GM18505 (cell line): ENCODE measurements around the gene WDTC1.

ENCODE experiments used
- ATAC-seq: cut with Tn5 transposase; IDR thresholded peaks from one replicate; pipeline ENCODE4 v1.9.1; 2021; ENCODE audit not compliant: unreplicated experiment
- POLR2A ChIP-seq: IDR thresholded peaks from 4 replicates; pipeline ENCODE4 v1.6.1; 2011; ENCODE audit warnings: borderline replicate concordance; ENCODE audit not compliant: insufficient read depth, insufficient read length; ENCODE audit errors: extremely low read depth

Gene WDTC1

DNA sequence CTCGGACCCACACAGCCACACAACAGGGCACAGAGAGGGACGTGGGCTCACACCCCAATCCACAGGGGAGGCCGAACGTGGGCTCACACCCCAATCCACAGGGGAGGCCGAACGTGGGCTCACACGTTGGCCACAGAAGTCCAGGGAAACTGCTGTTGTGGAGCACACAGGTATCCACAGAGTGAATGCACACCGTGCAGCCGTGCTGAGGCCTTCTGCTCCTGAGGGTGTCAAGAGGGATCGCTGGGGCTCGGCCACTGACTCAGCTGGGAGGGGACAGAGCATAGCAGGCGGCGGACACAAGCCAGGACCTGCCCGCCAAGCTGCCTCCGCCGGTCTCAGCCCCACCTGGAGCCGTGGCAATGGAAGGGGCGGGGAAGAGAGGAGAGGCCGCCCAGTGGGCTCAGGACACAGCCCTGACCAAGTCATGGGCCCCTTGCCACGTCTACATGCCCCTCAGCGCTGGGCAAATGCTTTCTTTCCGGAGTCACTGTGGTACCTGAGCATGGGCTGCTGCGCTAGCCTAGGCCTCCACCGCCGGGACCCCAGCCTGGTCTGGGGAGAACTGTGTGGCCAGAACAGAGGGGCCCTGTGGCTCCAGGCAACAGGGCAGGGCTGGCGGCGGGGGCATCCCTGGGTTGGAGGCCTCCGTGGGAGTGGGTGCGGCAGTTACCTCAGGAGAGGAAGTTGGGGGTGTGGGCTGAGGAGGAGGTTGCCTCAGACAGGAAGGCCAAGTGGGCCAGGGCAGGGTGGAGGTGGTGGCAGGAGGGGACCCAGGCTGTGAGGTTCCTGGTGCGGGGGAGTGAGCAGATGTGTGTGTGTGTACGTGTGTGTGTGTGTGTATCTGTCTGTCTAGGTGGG lies 108.6 kb downstream of the WDTC1 start:
- ATAC-seq: peak; percentile 50
- TF ChIP-seq POLR2A: no peak

DNA sequence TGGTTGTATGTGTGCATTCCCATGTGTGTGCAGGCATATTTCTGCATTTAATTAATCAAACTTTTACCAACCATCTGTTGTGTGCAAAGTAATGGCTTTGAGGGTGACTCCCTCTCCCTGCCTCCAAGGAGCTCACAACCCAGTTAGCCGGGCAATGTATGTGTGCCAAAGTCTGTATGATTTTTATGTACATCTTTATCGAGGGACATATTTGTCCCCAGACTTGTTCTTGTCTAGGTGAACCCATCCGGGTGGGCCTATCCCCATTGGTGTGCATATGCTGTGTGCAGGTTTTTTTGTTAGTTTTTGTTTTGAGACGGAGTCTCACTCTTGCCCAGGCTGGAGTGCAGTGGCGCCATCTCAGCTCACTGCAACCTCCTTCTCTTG lies 109.2 kb downstream of the WDTC1 start:
- no peak for ATAC-seq
- no peak for TF ChIP-seq POLR2A

DNA sequence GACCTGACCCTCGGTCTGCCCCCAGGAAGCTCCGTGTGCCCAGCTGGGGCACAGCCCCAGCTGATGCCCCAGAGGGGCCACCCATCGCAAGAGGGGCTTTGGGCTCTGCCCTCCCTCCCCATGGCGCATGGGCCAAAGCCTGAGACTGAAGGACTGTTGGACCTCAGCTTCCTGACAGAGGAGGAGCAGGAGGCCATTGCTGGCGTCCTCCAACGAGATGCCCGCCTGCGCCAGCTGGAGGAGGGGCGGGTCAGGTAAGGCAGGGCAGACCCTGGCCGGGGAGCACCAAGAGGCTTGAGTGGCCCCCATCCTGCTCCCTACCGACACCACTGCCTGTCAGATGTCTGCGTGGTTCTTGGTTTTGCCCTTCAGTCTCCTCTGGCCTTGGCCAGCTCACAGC lies 110.8 kb downstream of the WDTC1 start:
- no peak for TF ChIP-seq POLR2A

DNA sequence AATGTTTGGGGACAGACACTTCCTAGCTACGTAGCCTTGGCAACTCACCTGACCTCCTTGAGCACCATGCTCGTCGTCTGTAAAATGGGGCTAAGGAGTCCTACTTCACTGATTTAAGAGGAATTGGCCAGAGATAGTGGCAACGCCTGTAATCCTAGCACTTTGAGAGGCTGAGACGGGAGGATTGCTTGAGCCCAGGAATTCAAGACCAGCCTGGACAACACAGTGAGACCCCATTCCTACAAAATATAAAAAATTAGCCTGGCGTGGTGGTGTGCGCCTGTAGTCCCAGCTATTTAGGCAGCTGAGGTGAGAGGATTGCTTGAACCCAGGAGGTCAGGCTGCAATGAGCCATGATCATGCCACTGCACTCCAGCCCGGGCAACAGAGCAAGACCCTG lies 111.9 kb downstream of the WDTC1 start:
- no peak for TF ChIP-seq POLR2A
- ATAC-seq: no peak

More for the DNA sequence above, 110.8 kb downstream of the WDTC1 start:
- ATAC-seq: no peak

DNA sequence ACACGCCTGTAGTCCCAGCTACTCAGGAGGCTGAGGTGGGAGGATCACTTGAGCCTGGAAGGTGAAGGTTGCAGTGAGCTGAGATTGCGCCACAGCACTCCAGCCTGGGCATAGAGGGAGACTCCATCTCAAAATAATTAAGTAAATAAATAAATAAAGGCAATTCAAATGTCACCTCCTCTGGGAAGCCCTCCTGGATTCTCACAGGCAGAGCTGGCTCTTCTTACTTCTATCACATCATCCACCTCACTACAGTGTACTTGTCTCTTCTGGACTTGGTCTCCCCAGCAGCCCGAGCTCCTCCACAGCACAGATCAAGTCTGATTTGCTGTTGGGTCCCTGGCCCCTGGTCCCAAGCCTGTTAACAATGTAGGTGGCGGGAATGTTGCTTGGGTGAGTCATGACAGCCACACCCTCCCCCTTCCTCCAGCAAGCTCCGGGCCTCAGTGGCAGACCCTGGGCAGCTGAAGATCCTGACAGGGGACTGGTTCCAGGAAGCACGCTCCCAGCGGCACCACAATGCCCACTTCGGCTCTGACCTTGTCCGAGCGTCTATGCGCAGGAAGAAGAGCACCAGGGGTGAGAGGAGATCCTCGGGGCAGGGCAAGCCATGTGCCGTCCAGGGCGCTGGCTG lies 112.7 kb downstream of the WDTC1 start:
- no peak for TF ChIP-seq POLR2A
- no peak for ATAC-seq

DNA sequence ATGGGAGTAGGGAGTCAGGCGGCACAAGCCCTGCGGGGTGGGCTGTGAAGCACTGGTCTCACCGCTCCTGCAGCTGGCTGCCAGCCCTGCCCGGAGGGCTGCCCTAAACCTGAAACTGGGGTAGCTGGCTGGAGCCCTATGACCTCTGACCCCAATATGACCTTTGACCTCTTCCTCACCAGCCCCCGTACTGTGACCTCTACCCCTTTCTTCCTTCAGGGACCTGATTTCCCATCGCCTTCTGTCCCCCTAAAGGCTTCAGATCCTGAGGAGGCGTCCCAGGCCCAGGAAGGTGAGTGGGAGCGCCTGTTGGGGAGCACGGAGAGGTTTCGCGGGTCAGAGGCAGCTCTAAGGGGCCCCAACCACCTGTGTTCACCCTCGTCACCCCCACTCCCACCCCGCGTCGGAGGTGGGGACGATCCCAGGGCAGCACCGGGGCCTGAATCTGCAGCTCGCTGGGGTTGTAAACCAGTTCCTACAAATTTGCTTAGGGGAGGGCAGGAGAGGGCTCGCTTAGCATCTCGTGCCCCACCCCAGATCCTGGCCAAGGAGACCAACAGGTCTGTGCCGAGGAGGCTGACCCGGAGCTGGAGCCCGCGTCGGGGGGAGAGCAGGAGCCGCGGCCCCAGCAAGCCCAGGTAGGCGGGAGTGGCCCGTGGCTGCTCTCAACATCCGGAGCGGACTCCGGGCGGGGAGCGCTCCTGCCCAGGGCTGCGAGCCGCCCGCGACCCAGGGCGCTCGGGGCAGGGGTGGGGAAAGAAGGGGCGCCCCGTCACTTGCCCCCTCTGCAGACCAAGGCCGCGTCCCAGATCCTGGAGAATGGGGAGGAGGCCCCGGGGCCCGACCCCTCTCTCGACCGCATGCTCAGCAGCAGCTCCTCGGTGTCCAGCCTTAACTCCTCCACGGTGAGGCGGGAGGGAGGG lies 114.7 kb downstream of the WDTC1 start:
- TF ChIP-seq POLR2A: no peak
- ATAC-seq: no peak

DNA sequence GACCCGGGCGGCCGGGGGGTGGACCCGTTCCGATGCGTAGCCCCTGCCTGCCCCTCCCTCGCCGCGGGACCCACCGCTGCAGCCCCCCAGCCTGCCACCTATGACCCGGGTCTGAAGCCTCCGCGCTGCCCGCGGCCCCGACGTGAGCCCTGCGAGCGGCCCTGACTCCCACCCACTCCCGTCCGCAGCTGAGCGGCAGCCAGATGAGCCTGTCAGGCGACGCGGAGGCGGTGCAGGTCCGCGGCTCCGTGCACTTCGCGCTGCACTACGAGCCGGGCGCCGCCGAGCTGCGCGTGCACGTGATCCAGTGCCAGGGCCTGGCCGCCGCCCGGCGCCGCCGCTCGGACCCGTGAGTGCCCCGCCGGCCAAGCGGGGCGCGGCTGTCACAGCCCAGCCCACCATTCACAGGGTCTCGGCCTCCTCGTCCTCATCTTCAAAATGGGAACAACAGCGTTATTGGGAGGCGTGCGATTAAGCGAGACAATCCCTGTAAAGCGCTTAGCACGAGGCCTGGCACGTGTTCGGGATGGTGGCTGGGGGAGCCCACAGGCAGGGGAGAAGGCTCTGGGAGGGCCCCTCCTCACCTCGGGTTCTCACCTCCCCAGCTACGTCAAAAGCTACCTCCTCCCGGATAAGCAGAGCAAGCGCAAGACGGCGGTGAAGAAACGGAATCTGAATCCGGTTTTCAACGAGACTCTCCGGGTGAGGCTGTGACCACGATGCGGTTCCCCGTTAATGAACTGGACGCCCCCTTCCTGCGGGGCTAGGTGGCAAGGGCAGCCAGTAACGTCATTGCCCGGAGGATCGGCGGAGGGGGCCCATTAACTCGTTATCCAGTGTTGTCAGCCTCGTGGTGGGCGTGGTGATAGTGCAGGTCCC lies 115.6 kb downstream of the WDTC1 start:
- no peak for ATAC-seq
- no peak for TF ChIP-seq POLR2A

DNA sequence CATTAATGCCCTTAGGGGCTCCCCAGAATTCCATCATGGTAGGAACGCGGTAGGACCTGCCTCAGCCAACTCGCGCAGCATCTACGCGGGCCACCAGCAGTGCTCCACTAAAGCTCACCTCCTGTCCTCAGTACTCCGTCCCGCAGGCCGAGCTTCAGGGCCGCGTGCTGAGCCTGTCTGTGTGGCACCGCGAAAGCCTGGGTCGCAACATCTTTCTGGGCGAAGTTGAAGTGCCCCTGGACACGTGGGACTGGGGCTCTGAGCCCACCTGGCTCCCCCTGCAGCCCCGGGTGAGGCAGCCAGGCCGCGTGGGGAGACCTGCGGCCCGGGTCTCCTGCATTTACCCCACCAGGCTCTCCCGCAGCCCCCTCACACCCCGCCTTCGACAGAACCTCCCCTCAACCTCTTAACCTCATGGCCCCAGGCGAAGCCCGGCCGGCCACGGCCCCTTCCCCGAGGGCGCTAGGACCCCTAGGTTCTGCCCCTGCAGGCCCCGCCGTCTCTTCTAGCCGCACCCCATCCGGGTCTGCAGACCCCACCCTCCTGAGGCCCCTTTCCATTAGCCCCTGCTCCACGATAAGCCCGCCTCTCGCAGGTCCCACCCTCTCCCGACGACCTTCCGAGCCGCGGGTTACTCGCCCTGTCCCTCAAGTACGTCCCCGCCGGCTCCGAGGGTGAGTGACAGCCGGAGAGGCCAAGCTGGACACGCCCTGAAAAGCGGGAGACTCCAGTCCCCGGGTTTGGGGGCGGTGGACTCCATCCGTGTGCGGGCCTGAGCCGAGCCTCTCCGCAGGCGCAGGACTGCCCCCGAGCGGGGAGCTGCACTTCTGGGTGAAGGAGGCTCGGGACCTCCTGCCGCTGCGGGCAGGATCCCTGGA lies 116.5 kb downstream of the WDTC1 start:
- no peak for ATAC-seq
- TF ChIP-seq POLR2A: no peak

DNA sequence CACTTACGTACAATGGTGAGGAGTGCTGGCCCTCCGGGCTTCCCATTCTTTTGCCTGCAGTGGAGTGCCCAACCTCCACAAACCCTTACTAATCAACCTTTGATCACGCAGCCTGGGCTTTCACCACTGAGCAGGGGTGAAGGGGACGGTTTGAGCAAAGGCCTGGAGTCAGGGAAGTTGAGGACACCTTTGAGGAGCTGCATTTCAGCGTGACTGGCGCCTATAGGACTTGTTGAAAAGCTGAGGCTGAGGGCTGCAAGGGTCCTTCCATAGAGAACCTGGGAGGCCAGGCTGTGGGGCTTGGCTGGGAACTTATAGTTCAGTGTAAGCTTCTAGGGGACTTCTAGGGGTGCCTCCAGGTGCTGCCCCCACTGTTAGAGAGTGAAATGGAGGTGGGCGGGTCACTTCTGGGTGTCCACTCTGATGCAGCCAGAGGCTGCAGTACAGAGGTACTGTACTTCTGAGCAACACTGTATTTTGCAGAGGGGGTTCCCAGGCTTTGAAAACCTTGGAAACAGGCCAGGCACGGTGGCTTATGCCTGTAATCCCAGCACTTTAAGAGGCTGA lies 117.2 kb downstream of the WDTC1 start:
- TF ChIP-seq POLR2A: no peak
- ATAC-seq: no peak

DNA sequence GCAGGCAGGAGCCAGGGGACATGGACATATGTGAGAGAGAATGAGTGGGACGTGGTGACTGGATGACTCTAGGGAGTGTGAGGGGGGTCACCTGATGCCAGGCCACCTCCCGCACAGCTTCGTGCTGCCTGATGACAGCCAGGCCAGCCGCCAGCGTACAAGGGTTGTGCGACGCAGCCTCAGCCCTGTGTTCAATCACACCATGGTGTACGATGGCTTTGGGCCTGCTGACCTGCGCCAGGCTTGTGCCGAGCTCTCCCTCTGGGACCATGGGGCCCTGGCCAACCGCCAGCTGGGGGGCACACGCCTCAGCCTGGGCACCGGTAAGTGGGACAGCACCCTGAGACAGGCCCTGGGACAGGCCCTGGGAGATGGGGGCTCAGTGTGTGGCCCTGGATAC lies 118.7 kb downstream of the WDTC1 start:
- TF ChIP-seq POLR2A: no peak
- ATAC-seq: no peak

DNA sequence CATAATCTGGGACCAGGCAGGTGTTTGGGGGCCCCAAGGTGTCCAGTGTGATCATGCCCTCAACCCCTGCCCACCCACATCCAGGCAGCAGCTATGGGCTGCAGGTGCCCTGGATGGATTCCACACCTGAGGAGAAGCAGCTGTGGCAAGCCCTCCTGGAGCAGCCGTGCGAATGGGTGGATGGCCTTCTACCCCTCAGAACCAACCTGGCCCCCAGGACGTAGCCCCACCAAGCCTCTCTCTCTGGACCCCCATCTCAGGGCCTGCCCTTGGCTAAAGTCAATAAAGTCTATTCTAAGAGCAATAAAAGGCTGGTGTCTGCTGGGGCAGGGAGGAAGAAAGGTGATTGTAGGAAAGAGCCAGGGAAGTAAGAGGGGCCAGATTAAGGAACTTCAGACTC lies 119.2 kb downstream of the WDTC1 start:
- TF ChIP-seq POLR2A: no peak
- ATAC-seq: no peak
